HepG2 (cell line): Measurements from ENCODE around the gene RIN3. TPM values are rescaled to one million over a fixed set of nuclear protein-coding genes. Genes with fewer than 3 reads are reported as not detected.

Source experiments
- EP300 ChIP-seq, 3 experiments: sonication (generic) in 1 of 3; formaldehyde crosslinking in 1 of 3; IDR thresholded peaks; 2 replicates each; pipeline versions ENCODE4 v1.5.1 to v1.6.1; 2011 to 2020; ENCODE audit warnings: low read depth in 2 of 3, low read length in 2 of 3, borderline replicate concordance in 1 of 3, improper control_type of control experiment in 1 of 3, mild to moderate bottlenecking in 1 of 3, missing genetic modification reagents in 1 of 3, moderate library complexity in 1 of 3
- ESRRA ChIP-seq: sonication (generic); formaldehyde crosslinking; IDR thresholded peaks from 2 replicates; pipeline ENCODE4 v1.5.1; 2020; ENCODE audit warnings: mild to moderate bottlenecking, low read depth, missing genetic modification reagents
- FOXO1 ChIP-seq: sonication (generic); formaldehyde crosslinking; IDR thresholded peaks from 2 replicates; pipeline ENCODE4 v1.4.0; 2020; ENCODE audit warnings: missing genetic modification reagents
- KLF12 ChIP-seq: sonication (generic); formaldehyde crosslinking; IDR thresholded peaks from 2 replicates; pipeline ENCODE4 v1.4.0; 2020; ENCODE audit warnings: missing genetic modification reagents, borderline replicate concordance
- MTA1 ChIP-seq: sonication (generic); formaldehyde crosslinking; IDR thresholded peaks from 2 replicates; pipeline ENCODE4 v1.4.0; 2020; ENCODE audit warnings: missing genetic modification reagents, mild to moderate bottlenecking, borderline replicate concordance
- MXD1 ChIP-seq: sonication (generic); formaldehyde crosslinking; IDR thresholded peaks from 2 replicates; pipeline ENCODE4 v1.4.0; 2020; ENCODE audit warnings: mild to moderate bottlenecking, missing genetic modification reagents
- PHF8 ChIP-seq: sonication (generic); formaldehyde crosslinking; IDR thresholded peaks from 2 replicates; pipeline ENCODE4 v1.5.0; 2020; ENCODE audit warnings: missing genetic modification reagents
- RBAK ChIP-seq: sonication (generic); formaldehyde crosslinking; IDR thresholded peaks from 2 replicates; pipeline ENCODE4 v1.5.1; 2020; ENCODE audit warnings: mild to moderate bottlenecking, missing genetic modification reagents
- SALL2 ChIP-seq: sonication (generic); formaldehyde crosslinking; IDR thresholded peaks from 2 replicates; pipeline ENCODE4 v1.8.1; 2023; ENCODE audit warnings: mild to moderate bottlenecking, missing genetic modification reagents, inconsistent platforms
- SMAD3 ChIP-seq: sonication (generic); formaldehyde crosslinking; IDR thresholded peaks from 2 replicates; pipeline ENCODE4 v1.4.0; 2020; ENCODE audit warnings: missing genetic modification reagents
- ZFP36 ChIP-seq: fragments of 150-350 bp; IDR thresholded peaks from 2 replicates; pipeline ENCODE4 v1.6.1; 2018; ENCODE audit warnings: borderline replicate concordance, low read length, low read depth; ENCODE audit not compliant: partially characterized antibody
- ZFY ChIP-seq: sonication (generic); formaldehyde crosslinking; IDR thresholded peaks from 2 replicates; pipeline ENCODE4 v1.4.0; 2020; ENCODE audit warnings: missing genetic modification reagents
- ZFYVE20 ChIP-seq: sonication (generic); formaldehyde crosslinking; IDR thresholded peaks from 2 replicates; pipeline ENCODE4 v1.8.0; 2023; ENCODE audit warnings: low read depth, mild to moderate bottlenecking, moderate library complexity, missing genetic modification reagents, borderline replicate concordance
- ZMYM3 ChIP-seq: sonication (generic); formaldehyde crosslinking; IDR thresholded peaks from 2 replicates; pipeline ENCODE4 v1.5.1; 2020; ENCODE audit warnings: mild to moderate bottlenecking, missing genetic modification reagents
- ZNF687 ChIP-seq: sonication (generic); formaldehyde crosslinking; IDR thresholded peaks from 2 replicates; pipeline ENCODE4 v1.5.1; 2020; ENCODE audit warnings: mild to moderate bottlenecking, missing genetic modification reagents, moderate library complexity
- polyA plus RNA-seq, 8 experiments: library from polyadenylated mRNA; depleted of rRNA in 3 of 8; stranded (reverse) in 7 of 8; unstranded in 1 of 8; fragments of >200 nt; fragmentation: Illumina TruSeq in 4 of 8; extraction: Trizol in 4 of 8; gene quantifications; 2 replicates each; pipeline versions ENCODE4 v1.2.1 to v1.2.3, GENCODE V29; 2011 to 2016; ENCODE audit warnings: low read depth in 4 of 8, missing spikeins in 1 of 8, mixed read lengths in 1 of 8; ENCODE audit not compliant: insufficient read depth in 1 of 8
- total RNA-seq, 5 experiments: library from RNA; depleted of rRNA; stranded (reverse); fragments of >200 nt; fragmentation: Illumina TruSeq; extraction: Trizol; gene quantifications; 2 replicates each; pipeline ENCODE4 v1.2.3, GENCODE V29; 2016; ENCODE audit warnings: low read depth in 1 of 5
- TF ChIP-seq, protein P1 (sequence below): sonication (generic); formaldehyde crosslinking; IDR thresholded peaks from 2 replicates; pipeline ENCODE4 v1.5.0; 2020; ENCODE audit warnings: missing genetic modification reagents, mild to moderate bottlenecking, borderline replicate concordance
- TF ChIP-seq, protein P2 (sequence below): conservative IDR thresholded peaks from 2 replicates; pipeline ENCODE4 v1.6.1; 2018; ENCODE audit warnings: missing genetic modification reagents

The RIN3 gene
- total and polyA plus RNA-seq, 2 of the 13 experiments (the other 11 are each of a cell fraction or from before 2014, with no cell fraction given): 2.3 to 3.6 TPM

DNA sequence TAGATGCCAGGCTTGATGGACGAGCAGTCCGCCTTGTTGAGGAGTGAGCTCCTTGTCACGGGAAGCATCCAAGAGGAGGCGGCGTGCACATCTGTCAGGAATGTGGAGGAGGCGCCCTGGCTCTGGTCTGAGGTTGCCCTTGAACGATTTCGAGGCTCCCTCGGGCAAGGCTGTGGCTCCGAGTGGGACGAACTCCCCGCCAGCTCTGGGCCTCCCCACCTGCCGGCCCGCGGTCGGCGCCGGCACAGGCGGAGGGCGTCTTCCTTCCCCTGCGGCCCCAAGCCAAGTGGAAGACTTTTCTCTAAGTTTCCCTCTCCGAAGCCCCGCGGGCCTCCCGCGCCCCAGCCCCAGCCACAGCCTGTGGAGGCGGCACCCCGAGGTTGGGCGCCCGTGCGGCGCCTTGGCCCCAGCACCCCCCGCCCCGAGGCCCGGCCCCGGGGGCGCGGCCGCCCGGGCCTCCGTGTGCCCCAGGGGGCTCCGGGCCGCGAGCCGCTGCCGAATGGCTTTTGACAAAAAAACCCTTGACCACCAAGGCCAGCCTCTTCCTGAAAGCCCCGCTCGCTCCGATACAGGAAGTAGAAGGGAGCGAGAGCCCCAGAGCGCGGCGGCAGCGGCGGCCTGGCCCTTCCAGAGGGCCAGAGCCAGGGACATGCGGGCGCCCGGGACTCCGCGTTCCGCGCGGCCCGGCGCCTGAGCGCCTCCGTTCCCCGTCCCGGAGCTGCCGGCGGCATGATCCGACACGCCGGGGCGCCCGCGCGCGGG, at the start of gene RIN3 (continued):
- TF ChIP-seq, protein P1, sequence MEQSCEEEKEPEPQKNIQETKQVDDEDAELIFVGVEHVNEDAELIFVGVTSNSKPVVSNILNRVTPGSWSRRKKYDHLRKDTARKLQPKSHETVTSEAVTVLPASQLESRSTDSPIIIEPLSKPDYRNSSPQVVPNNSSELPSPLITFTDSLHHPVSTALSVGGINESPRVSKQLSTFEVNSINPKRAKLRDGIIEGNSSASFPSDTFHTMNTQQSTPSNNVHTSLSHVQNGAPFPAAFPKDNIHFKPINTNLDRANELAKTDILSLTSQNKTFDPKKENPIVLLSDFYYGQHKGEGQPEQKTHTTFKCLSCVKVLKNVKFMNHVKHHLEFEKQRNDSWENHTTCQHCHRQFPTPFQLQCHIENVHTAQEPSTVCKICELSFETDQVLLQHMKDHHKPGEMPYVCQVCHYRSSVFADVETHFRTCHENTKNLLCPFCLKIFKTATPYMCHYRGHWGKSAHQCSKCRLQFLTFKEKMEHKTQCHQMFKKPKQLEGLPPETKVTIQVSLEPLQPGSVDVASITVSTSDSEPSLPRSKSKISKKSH (CRISPR knock-in tag): peak; percentile 26; the same call in 1 of the 2 replicates
- no peak for TF ChIP-seq ESRRA
- TF ChIP-seq SALL2: no peak
- TF ChIP-seq ZNF687 (CRISPR knock-in tag): peak; percentile 28; the same call in 1 of the 2 replicates
- TF ChIP-seq PHF8: peak; percentile 51
- TF ChIP-seq RBAK (CRISPR knock-in tag): no peak
- no peak for TF ChIP-seq ZFYVE20
- TF ChIP-seq, protein P2, sequence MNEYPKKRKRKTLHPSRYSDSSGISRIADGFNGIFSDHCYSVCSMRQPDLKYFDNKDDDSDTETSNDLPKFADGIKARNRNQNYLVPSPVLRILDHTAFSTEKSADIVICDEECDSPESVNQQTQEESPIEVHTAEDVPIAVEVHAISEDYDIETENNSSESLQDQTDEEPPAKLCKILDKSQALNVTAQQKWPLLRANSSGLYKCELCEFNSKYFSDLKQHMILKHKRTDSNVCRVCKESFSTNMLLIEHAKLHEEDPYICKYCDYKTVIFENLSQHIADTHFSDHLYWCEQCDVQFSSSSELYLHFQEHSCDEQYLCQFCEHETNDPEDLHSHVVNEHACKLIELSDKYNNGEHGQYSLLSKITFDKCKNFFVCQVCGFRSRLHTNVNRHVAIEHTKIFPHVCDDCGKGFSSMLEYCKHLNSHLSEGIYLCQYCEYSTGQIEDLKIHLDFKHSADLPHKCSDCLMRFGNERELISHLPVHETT (CRISPR knock-in tag): no peak
- 0 out of 2 replicates have a peak, but pooled peaks have one; percentile 4 for TF ChIP-seq KLF12
- TF ChIP-seq ZFP36: peak; percentile 50
- peak; percentile 56 for TF ChIP-seq ZFY
- peak; percentile 22; the same call in 1 of the 2 replicates for TF ChIP-seq FOXO1 (CRISPR knock-in tag)
- 0 out of 2 replicates have a peak, but pooled peaks have one; percentile 24 for TF ChIP-seq MTA1 (CRISPR knock-in tag)
- peak; percentile 44; the same call in 1 of the 2 replicates for TF ChIP-seq MXD1
- TF ChIP-seq EP300 (IDR thresholded peaks at IDR 0.05; ENCODE audit: low read depth in 2 of 2, low read length in 2 of 2): no peak
- TF ChIP-seq EP300 (CRISPR knock-in tag; IDR thresholded peaks at IDR 0.05; ENCODE audit: borderline replicate concordance): no peak
- TF ChIP-seq SMAD3: no peak
- TF ChIP-seq ZMYM3: peak; percentile 99
